Activated T-helper 17 cell treated with anti-CD3 and anti-CD28 coated beads, Interleukin-2, amount 50 U/mL, for 72 hours (primary cell): ENCODE results near the gene AMER1. TPM values are rescaled to one million over a fixed set of nuclear protein-coding genes. Genes with fewer than 3 reads are reported as not detected.

Source experiments
- total RNA-seq, 2 donors: library from RNA; stranded (reverse); gene quantifications; one replicate each; pipeline ENCODE4 v1.2.3, GENCODE V29; 2022

Gene AMER1
- total RNA-seq, 2 donors from 2014 or later = 3.0 TPM

Other genes with a start within 250 kb of the AMER1 start
- not detected for gene ASB12, start 24.9 kb upstream of the AMER1 start, total RNA-seq
- 1 to 10 TPM; 4.4 to 5.9 TPM for gene MTMR8, start 189.7 kb upstream of the AMER1 start, total RNA-seq